ENCODE results near the gene DNAJB13. TPM values are rescaled to one million over a fixed set of nuclear protein-coding genes. Genes with fewer than 3 reads are reported as not detected.

The DNAJB13 gene
- total and polyA plus RNA-seq, 2 of the 13 experiments (the other 11 are each of a cell fraction or from before 2014, with no cell fraction given), result 2.3 TPM; not detected in 1

GRCh38 chr11:74010306-74011300 lies 59.8 kb downstream of the DNAJB13 start:
- WGBS (ENCODE audit: low lambda C conversion rate), result 92% methylated on average over 8 of the region's 9 CpGs
- ATAC-seq (no peak), DNase-seq (ENCODE audit: low spot score) (no peak), FAIRE-seq (no peak)
- TF ChIP-seq EZH2 (conservative IDR thresholded peaks at IDR 0.05; ENCODE audit: low read depth, low read length) (no peak), KLF11 (CRISPR knock-in tag; IDR thresholded peaks at IDR 0.05) (no peak), JUN (CRISPR knock-in tag; IDR thresholded peaks at IDR 0.05) (no peak), SRSF9 (IDR thresholded peaks at IDR 0.05; ENCODE audit: borderline replicate concordance, insufficient read depth, low read depth, low read length, poor library complexity, severe bottlenecking) (no peak), TERF1 (CRISPR knock-in tag; IDR thresholded peaks at IDR 0.05) (no peak), ZNF136 (CRISPR knock-in tag; IDR thresholded peaks at IDR 0.05; ENCODE audit: low read depth) (no peak), MXD3 (CRISPR knock-in tag; IDR thresholded peaks at IDR 0.05) (no peak), ZBTB42 (CRISPR knock-in tag; IDR thresholded peaks at IDR 0.05) (no peak), ZNF607 (CRISPR knock-in tag; IDR thresholded peaks at IDR 0.05; ENCODE audit: borderline replicate concordance) (no peak), ZNF253 (CRISPR knock-in tag; IDR thresholded peaks at IDR 0.05; ENCODE audit: borderline replicate concordance) (no peak)
- TF ChIP-seq, protein P1, sequence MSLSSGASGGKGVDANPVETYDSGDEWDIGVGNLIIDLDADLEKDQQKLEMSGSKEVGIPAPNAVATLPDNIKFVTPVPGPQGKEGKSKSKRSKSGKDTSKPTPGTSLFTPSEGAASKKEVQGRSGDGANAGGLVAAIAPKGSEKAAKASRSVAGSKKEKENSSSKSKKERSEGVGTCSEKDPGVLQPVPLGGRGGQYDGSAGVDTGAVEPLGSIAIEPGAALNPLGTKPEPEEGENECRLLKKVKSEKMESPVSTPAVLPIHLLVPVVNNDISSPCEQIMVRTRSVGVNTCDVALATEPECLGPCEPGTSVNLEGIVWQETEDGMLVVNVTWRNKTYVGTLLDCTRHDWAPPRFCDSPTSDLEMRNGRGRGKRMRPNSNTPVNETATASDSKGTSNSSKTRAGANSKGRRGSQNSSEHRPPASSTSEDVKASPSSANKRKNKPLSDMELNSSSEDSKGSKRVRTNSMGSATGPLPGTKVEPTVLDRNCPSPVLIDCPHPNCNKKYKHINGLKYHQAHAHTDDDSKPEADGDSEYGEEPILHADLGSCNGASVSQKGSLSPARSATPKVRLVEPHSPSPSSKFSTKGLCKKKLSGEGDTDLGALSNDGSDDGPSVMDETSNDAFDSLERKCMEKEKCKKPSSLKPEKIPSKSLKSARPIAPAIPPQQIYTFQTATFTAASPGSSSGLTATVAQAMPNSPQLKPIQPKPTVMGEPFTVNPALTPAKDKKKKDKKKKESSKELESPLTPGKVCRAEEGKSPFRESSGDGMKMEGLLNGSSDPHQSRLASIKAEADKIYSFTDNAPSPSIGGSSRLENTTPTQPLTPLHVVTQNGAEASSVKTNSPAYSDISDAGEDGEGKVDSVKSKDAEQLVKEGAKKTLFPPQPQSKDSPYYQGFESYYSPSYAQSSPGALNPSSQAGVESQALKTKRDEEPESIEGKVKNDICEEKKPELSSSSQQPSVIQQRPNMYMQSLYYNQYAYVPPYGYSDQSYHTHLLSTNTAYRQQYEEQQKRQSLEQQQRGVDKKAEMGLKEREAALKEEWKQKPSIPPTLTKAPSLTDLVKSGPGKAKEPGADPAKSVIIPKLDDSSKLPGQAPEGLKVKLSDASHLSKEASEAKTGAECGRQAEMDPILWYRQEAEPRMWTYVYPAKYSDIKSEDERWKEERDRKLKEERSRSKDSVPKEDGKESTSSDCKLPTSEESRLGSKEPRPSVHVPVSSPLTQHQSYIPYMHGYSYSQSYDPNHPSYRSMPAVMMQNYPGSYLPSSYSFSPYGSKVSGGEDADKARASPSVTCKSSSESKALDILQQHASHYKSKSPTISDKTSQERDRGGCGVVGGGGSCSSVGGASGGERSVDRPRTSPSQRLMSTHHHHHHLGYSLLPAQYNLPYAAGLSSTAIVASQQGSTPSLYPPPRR (CRISPR knock-in tag; IDR thresholded peaks at IDR 0.05; ENCODE audit: borderline replicate concordance), result no peak
- TF ChIP-seq, protein P2, sequence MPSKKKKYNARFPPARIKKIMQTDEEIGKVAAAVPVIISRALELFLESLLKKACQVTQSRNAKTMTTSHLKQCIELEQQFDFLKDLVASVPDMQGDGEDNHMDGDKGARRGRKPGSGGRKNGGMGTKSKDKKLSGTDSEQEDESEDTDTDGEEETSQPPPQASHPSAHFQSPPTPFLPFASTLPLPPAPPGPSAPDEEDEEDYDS (CRISPR knock-in tag; IDR thresholded peaks at IDR 0.05), result no peak
- Histone ChIP-seq H3K9ac (ENCODE audit: insufficient read depth, low read depth, low read length) (no peak overlapping the region), H3K4me2 (ENCODE audit: low read depth, low read length) (no peak overlapping the region), H3K4me3 (replicated peaks in 1 of 3; ENCODE audit: insufficient read depth in 1 of 3, low read depth in 2 of 3, low read length in 3 of 3) (no peak overlapping the region), H2AFZ (ENCODE audit: low read length) (no peak overlapping the region), H3K27me3 (ENCODE audit: control insufficient read depth in 1 of 2, insufficient read depth in 2 of 2, low read length in 2 of 2) (no peaks in the 10 kb centered on the region), H3K9me3 (ENCODE audit: low read length) (no peaks in the 10 kb centered on the region), H3K4me1 (ENCODE audit: insufficient read depth, low read length) (peaks cover 33% of the 10 kb centered on the region), H3K27ac (ENCODE audit: extremely low read length, insufficient read depth, low read length) (no peak overlapping the region), H3K36me3 (replicated peaks in 1 of 2; ENCODE audit: control insufficient read depth in 1 of 2, insufficient read depth in 2 of 2, low read length in 2 of 2) (no peaks in the 10 kb centered on the region), H4K20me1 (ENCODE audit: insufficient read depth, low read length) (no peaks in the 10 kb centered on the region), H3K79me2 (ENCODE audit: insufficient read depth, low read length) (no peaks in the 10 kb centered on the region)
- BruUV-seq (replicated peaks), result no TSS peak
- intact Hi-C loops (cut with micrococcal nuclease; ENCODE audit: unreplicated experiment) (no loop called here), in situ Hi-C loops (cut with HindIII; ENCODE audit: extremely low pct_ligation_motif_present, low pct_unique_long_range_greater_than_20kb) (no loop called here)
- ChIA-PET CTCF (ENCODE audit: low intra/inter-chr PET ratio, low total read pairs) (no interaction called here), POLR2A (no interaction called here)

Measured in HepG2 (cell line).